ENCODE measurements around the gene SLC39A11.

The SLC39A11 gene

GRCh38 chr17:73111386-73111785 is 18.9 kb upstream of the SLC39A11 start:
- Histone ChIP-seq H3K4me1 (ENCODE audit: low read length) (no peaks in the 10 kb centered on the region), H3K4me2 (ENCODE audit: low read length) (no peak overlapping the region), H3K27ac (ENCODE audit: low read length) (no peak overlapping the region), H3K36me3 (replicated peaks; ENCODE audit: low read depth, low read length) (no peaks in the 10 kb centered on the region), H3K27me3 (ENCODE audit: low read depth, low read length) (no peaks in the 10 kb centered on the region), H3K79me2 (ENCODE audit: low read length) (no peaks in the 10 kb centered on the region), H3K9ac (ENCODE audit: low read length) (no peak overlapping the region), H2AFZ (ENCODE audit: low read depth, low read length) (no peak overlapping the region), H3K4me3 (ENCODE audit: low read length) (no peak overlapping the region), H4K20me1 (ENCODE audit: insufficient read depth, low read length) (no peaks in the 10 kb centered on the region), H3K9me3 (ENCODE audit: insufficient read depth, low read length) (no peaks in the 10 kb centered on the region)
- TF ChIP-seq EZH2phosphoT487 (IDR thresholded peaks at IDR 0.05; ENCODE audit: low read depth), result no peak
- TF ChIP-seq, protein P1, sequence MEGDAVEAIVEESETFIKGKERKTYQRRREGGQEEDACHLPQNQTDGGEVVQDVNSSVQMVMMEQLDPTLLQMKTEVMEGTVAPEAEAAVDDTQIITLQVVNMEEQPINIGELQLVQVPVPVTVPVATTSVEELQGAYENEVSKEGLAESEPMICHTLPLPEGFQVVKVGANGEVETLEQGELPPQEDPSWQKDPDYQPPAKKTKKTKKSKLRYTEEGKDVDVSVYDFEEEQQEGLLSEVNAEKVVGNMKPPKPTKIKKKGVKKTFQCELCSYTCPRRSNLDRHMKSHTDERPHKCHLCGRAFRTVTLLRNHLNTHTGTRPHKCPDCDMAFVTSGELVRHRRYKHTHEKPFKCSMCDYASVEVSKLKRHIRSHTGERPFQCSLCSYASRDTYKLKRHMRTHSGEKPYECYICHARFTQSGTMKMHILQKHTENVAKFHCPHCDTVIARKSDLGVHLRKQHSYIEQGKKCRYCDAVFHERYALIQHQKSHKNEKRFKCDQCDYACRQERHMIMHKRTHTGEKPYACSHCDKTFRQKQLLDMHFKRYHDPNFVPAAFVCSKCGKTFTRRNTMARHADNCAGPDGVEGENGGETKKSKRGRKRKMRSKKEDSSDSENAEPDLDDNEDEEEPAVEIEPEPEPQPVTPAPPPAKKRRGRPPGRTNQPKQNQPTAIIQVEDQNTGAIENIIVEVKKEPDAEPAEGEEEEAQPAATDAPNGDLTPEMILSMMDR (IDR thresholded peaks at IDR 0.05; ENCODE audit: low read depth, low read length), result no peak

DNA sequence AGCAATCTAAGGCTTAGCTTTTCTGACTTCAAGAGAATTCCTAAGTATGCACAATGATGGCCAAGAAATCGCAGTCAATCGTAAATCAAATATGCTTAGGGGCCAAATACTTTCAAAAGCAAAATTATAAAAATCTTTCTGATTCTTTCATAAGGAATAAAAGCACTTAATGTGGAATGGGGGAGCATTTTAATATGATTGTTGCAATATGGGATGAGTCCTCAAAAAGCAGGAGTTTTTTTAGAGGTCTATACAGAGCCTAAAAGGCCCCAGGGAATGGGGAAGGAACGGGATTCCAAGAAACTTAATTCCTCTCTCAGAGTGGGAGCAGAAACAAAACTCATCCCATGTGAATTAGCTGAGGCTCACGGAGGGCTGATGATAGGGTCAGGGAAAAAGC is 14.7 kb upstream of the SLC39A11 start:
- no peak overlapping the region for H3K4me2 ChIP-seq (ENCODE audit: low read length)
- H3K4me1 ChIP-seq (ENCODE audit: low read length), result no peaks in the 10 kb centered on the region
- no peak overlapping the region for H3K4me3 ChIP-seq (ENCODE audit: low read length)
- H2AFZ ChIP-seq (ENCODE audit: low read depth, low read length), result no peak overlapping the region
- H3K9me3 ChIP-seq (ENCODE audit: insufficient read depth, low read length), result no peaks in the 10 kb centered on the region
- H4K20me1 ChIP-seq (ENCODE audit: insufficient read depth, low read length), result no peaks in the 10 kb centered on the region
- H3K27ac ChIP-seq (ENCODE audit: low read length), result no peak overlapping the region
- H3K9ac ChIP-seq (ENCODE audit: low read length), result no peak overlapping the region
- TF ChIP-seq, protein P1 (IDR thresholded peaks at IDR 0.05; ENCODE audit: low read depth, low read length), result no peak
- TF ChIP-seq EZH2phosphoT487 (IDR thresholded peaks at IDR 0.05; ENCODE audit: low read depth), result no peak
- no peaks in the 10 kb centered on the region for H3K79me2 ChIP-seq (ENCODE audit: low read length)
- no peaks in the 10 kb centered on the region for H3K27me3 ChIP-seq (ENCODE audit: low read depth, low read length)
- no peaks in the 10 kb centered on the region for H3K36me3 ChIP-seq (replicated peaks; ENCODE audit: low read depth, low read length)

GRCh38 chr17:73105431-73105830 is 12.9 kb upstream of the SLC39A11 start:
- Histone ChIP-seq H3K9me3 (ENCODE audit: insufficient read depth, low read length) (no peaks in the 10 kb centered on the region), H2AFZ (ENCODE audit: low read depth, low read length) (no peak overlapping the region), H4K20me1 (ENCODE audit: insufficient read depth, low read length) (no peaks in the 10 kb centered on the region), H3K9ac (ENCODE audit: low read length) (no peak overlapping the region), H3K27ac (ENCODE audit: low read length) (no peak overlapping the region), H3K36me3 (replicated peaks; ENCODE audit: low read depth, low read length) (no peaks in the 10 kb centered on the region), H3K4me3 (ENCODE audit: low read length) (no peak overlapping the region), H3K79me2 (ENCODE audit: low read length) (no peaks in the 10 kb centered on the region), H3K4me2 (ENCODE audit: low read length) (no peak overlapping the region), H3K4me1 (ENCODE audit: low read length) (no peaks in the 10 kb centered on the region), H3K27me3 (ENCODE audit: low read depth, low read length) (no peaks in the 10 kb centered on the region)
- TF ChIP-seq EZH2phosphoT487 (IDR thresholded peaks at IDR 0.05; ENCODE audit: low read depth), result no peak
- TF ChIP-seq, protein P1 (IDR thresholded peaks at IDR 0.05; ENCODE audit: low read depth, low read length), result no peak

- no peaks in the 10 kb centered on the region for H4K20me1 ChIP-seq (ENCODE audit: insufficient read depth, low read length)
- H3K27ac ChIP-seq (ENCODE audit: low read length), result no peak overlapping the region
- no peaks in the 10 kb centered on the region for H3K36me3 ChIP-seq (replicated peaks; ENCODE audit: low read depth, low read length)
- TF ChIP-seq, protein P1 (IDR thresholded peaks at IDR 0.05; ENCODE audit: low read depth, low read length), result no peak
- no peak for TF ChIP-seq EZH2phosphoT487 (IDR thresholded peaks at IDR 0.05; ENCODE audit: low read depth)
- no peak overlapping the region for H3K9ac ChIP-seq (ENCODE audit: low read length)
- no peaks in the 10 kb centered on the region for H3K4me1 ChIP-seq (ENCODE audit: low read length)
- H3K79me2 ChIP-seq (ENCODE audit: low read length), result no peaks in the 10 kb centered on the region
- no peaks in the 10 kb centered on the region for H3K27me3 ChIP-seq (ENCODE audit: low read depth, low read length)
- H3K4me2 ChIP-seq (ENCODE audit: low read length), result no peak overlapping the region
- no peaks in the 10 kb centered on the region for H3K9me3 ChIP-seq (ENCODE audit: insufficient read depth, low read length)
- H2AFZ ChIP-seq (ENCODE audit: low read depth, low read length), result no peak overlapping the region
- H3K4me3 ChIP-seq (ENCODE audit: low read length), result no peak overlapping the region
Observed at GRCh38 chr17:73104450-73104849, 12.0 kb upstream of the SLC39A11 start.

Measured in OCI-LY3 (cell line).